H1 (cell line): Measurements from ENCODE around the gene KIZ. TPM values are rescaled to one million over a fixed set of nuclear protein-coding genes. Genes with fewer than 3 reads are reported as not detected.

Experiments used
- CTCF ChIA-PET: fragments of 300-600 bp; sonication (Branson Sonifier 250); formaldehyde crosslinking; loops from one replicate; lab custom pipeline; 2021; ENCODE audit not compliant: partially characterized antibody; lab: Charles Lee
- POLR2A ChIA-PET: fragments of 300-600 bp; sonication (Branson Sonifier 250); formaldehyde crosslinking; loops from one replicate; lab custom pipeline; 2021; ENCODE audit warnings: inconsistent platforms; ENCODE audit not compliant: partially characterized antibody; lab: Charles Lee
- DNase-seq, 2 experiments: peaks; one replicate each; pipeline versions ENCODE4 v3.0.0 to v3.0.0-alpha.2; 2010 to 2022; ENCODE audit warnings: low spot score in 2 of 2, low read depth in 1 of 2, mixed read lengths in 1 of 2
- FAIRE-seq: peaks from 2 replicates; lab custom pipeline; 2011; peaks lifted over from hg19 to GRCh38; lab: Jason Lieb, UNC
- H2AFZ ChIP-seq: 2 replicates; pipeline ENCODE4 v1.8.1; 2012; ENCODE audit warnings: low read length, inconsistent platforms
- H2AK5ac ChIP-seq: 2 replicates; pipeline ENCODE4 v1.6.1; 2013; ENCODE audit warnings: low read depth, low read length
- H2BK120ac ChIP-seq: replicated peaks from 2 replicates; pipeline ENCODE3; 2013; ENCODE audit warnings: low read depth, low read length, inconsistent platforms
- H2BK12ac ChIP-seq: 2 replicates; pipeline ENCODE4 v1.6.1; 2013; ENCODE audit warnings: low read depth, low read length
- H2BK15ac ChIP-seq: 2 replicates; pipeline ENCODE4 v1.6.1; 2013; ENCODE audit warnings: low read length
- H2BK20ac ChIP-seq: 2 replicates; pipeline ENCODE4 v1.6.1; 2013; ENCODE audit warnings: low read length
- H2BK5ac ChIP-seq: 2 replicates; pipeline ENCODE4 v1.6.1; 2013; ENCODE audit warnings: low read depth, low read length
- H3K14ac ChIP-seq: 2 replicates; pipeline ENCODE4 v1.6.1; 2013; ENCODE audit warnings: inconsistent platforms; ENCODE audit not compliant: insufficient read length
- H3K18ac ChIP-seq: 2 replicates; pipeline ENCODE4 v1.6.1; 2013; ENCODE audit warnings: low read length; ENCODE audit errors: extremely low read depth
- H3K23ac ChIP-seq: 2 replicates; pipeline ENCODE4 v1.6.1; 2013; ENCODE audit warnings: inconsistent platforms; ENCODE audit not compliant: insufficient read length
- H3K23me2 ChIP-seq: 2 replicates; pipeline ENCODE4 v1.6.1; 2013; ENCODE audit warnings: low read depth, low read length
- H3K27ac ChIP-seq: 2 replicates; pipeline ENCODE4 v1.6.1; 2011; ENCODE audit warnings: low read depth, low read length, inconsistent platforms
- H3K27me3 ChIP-seq, 4 experiments: replicated peaks in 1 of 4; 1 replicate in 1 of 4; 2 replicates in 3 of 4; pipeline versions ENCODE4 v1.6.1 to v1.8.1; 2011 to 2013; ENCODE audit warnings: low read length in 3 of 4, mild to moderate bottlenecking in 3 of 4, inconsistent platforms in 2 of 4, mixed read lengths in 2 of 4, moderate library complexity in 1 of 4; ENCODE audit not compliant: control insufficient read depth in 3 of 4, insufficient read depth in 3 of 4; ENCODE audit errors: extremely low read depth in 1 of 4
- H3K36me3 ChIP-seq, 4 experiments: 2 replicates each; pipeline versions ENCODE4 v1.6.1 to v1.8.1; 2011 to 2013; ENCODE audit warnings: mild to moderate bottlenecking in 4 of 4, low read length in 3 of 4, moderate library complexity in 2 of 4, control low read depth in 1 of 4, inconsistent platforms in 1 of 4; ENCODE audit not compliant: insufficient read depth in 4 of 4, control insufficient read depth in 2 of 4
- H3K4ac ChIP-seq: replicated peaks from 2 replicates; pipeline ENCODE3; 2013; ENCODE audit warnings: low read length, low read depth, mixed read lengths, inconsistent platforms; ENCODE audit not compliant: insufficient read length
- H3K4me1 ChIP-seq, 4 experiments: replicated peaks in 1 of 4; 1 replicate in 1 of 4; 2 replicates in 3 of 4; pipeline versions ENCODE4 v1.6.1 to v1.8.1; 2011 to 2013; ENCODE audit warnings: low read length in 3 of 4, inconsistent platforms in 2 of 4, mixed read lengths in 1 of 4; ENCODE audit not compliant: insufficient read depth in 4 of 4, control insufficient read depth in 3 of 4
- H3K4me2 ChIP-seq, 2 experiments: 2 replicates each; pipeline versions ENCODE4 v1.6.1 to v1.8.1; 2011 to 2013; ENCODE audit warnings: low read depth in 2 of 2, low read length in 2 of 2, control low read depth in 1 of 2, inconsistent platforms in 1 of 2, mild to moderate bottlenecking in 1 of 2; ENCODE audit not compliant: insufficient read depth in 1 of 2
- H3K4me3 ChIP-seq, 4 experiments: fragments of 200-600, 300-600 bp in 1 of 4; sonication (generic), shearing (Covaris generic), sonication (Bioruptor Twin) in 1 of 4; 2 replicates each; pipeline versions ENCODE4 v1.5.1 to v1.8.1; 2011 to 2016; ENCODE audit warnings: low read length in 4 of 4, low read depth in 3 of 4, control low read depth in 2 of 4, inconsistent platforms in 2 of 4, mild to moderate bottlenecking in 2 of 4, mixed read lengths in 1 of 4, moderate library complexity in 1 of 4; ENCODE audit not compliant: insufficient read depth in 2 of 4; ENCODE audit errors: extremely low read depth in 1 of 4
- H3K56ac ChIP-seq: replicated peaks from 2 replicates; pipeline ENCODE3; 2013; ENCODE audit warnings: low read depth, mild to moderate bottlenecking, mixed read lengths, low read length, inconsistent platforms; ENCODE audit not compliant: insufficient read length
- H3K79me1 ChIP-seq: 2 replicates; pipeline ENCODE4 v1.6.1; 2013; ENCODE audit warnings: low read depth, low read length, control low read depth
- H3K79me2 ChIP-seq, 2 experiments: 2 replicates each; pipeline versions ENCODE4 v1.6.1 to v1.8.1; 2012 to 2013; ENCODE audit warnings: low read length in 2 of 2, mild to moderate bottlenecking in 2 of 2, inconsistent platforms in 1 of 2; ENCODE audit not compliant: insufficient read depth in 2 of 2, control insufficient read depth in 1 of 2
- H3K9ac ChIP-seq, 4 experiments: replicated peaks in 1 of 4; 1 replicate in 1 of 4; 2 replicates in 3 of 4; pipeline versions ENCODE4 v1.6.1 to v1.8.1; 2011 to 2013; ENCODE audit warnings: low read depth in 3 of 4, low read length in 3 of 4, control low read depth in 2 of 4, mild to moderate bottlenecking in 2 of 4, moderate library complexity in 2 of 4, inconsistent platforms in 1 of 4; ENCODE audit errors: extremely low read depth in 1 of 4
- H3K9me3 ChIP-seq, 2 experiments: 2 replicates each; pipeline versions ENCODE4 v1.6.1 to v1.8.1; 2012 to 2013; ENCODE audit warnings: mild to moderate bottlenecking in 2 of 2, moderate library complexity in 2 of 2, control low read depth in 1 of 2, inconsistent platforms in 1 of 2, low read depth in 1 of 2, low read length in 1 of 2, mixed read lengths in 1 of 2; ENCODE audit not compliant: insufficient read depth in 2 of 2
- H4K20me1 ChIP-seq, 2 experiments: replicated peaks in 1 of 2; 2 replicates each; pipeline versions ENCODE3 to v1.8.1; 2011 to 2013; ENCODE audit warnings: inconsistent platforms in 2 of 2, low read length in 2 of 2, mild to moderate bottlenecking in 1 of 2; ENCODE audit not compliant: insufficient read depth in 2 of 2, control insufficient read depth in 1 of 2
- H4K5ac ChIP-seq: 2 replicates; pipeline ENCODE4 v1.6.1; 2013; ENCODE audit warnings: low read length, low read depth, mixed read lengths, inconsistent platforms; ENCODE audit not compliant: insufficient read length
- H4K8ac ChIP-seq: 2 replicates; pipeline ENCODE4 v1.8.0; 2013; ENCODE audit warnings: mild to moderate bottlenecking, moderate library complexity, low read length, inconsistent platforms; ENCODE audit not compliant: insufficient read depth; ENCODE audit errors: extremely low read depth
- H4K91ac ChIP-seq: replicated peaks from 2 replicates; pipeline ENCODE3; 2013; ENCODE audit warnings: low read length, mixed read lengths, inconsistent platforms; ENCODE audit not compliant: insufficient read length
- CBX8 ChIP-seq: fragments of 300-800, 300-1000 bp; sonication (generic); IDR thresholded peaks from 2 replicates; pipeline ENCODE4 v1.7.1; 2016; ENCODE audit warnings: low read depth, low read length, borderline replicate concordance
- CTBP2 ChIP-seq: IDR thresholded peaks from 2 replicates; pipeline ENCODE4 v1.7.0; 2011; ENCODE audit warnings: borderline replicate concordance, mild to moderate bottlenecking, moderate library complexity, mixed read lengths, low read length; ENCODE audit not compliant: insufficient read depth, insufficient read length
- FOSL1 ChIP-seq: IDR thresholded peaks from 2 replicates; pipeline ENCODE4 v1.6.1; 2011; ENCODE audit warnings: mild to moderate bottlenecking, low read depth, low read length, moderate library complexity; ENCODE audit not compliant: insufficient read depth
- POLR2AphosphoS5 ChIP-seq: IDR thresholded peaks from 2 replicates; pipeline ENCODE4 v1.6.1; 2011; ENCODE audit warnings: low read depth, low read length
- SAP30 ChIP-seq: fragments of 300-600 bp; sonication (generic); IDR thresholded peaks from 2 replicates; pipeline ENCODE4 v1.7.1; 2012; ENCODE audit warnings: low read length, moderate library complexity, mild to moderate bottlenecking, inconsistent platforms; ENCODE audit not compliant: insufficient read depth, insufficient replicate concordance
- SIRT6 ChIP-seq: IDR thresholded peaks from one replicate; pipeline ENCODE4 v1.7.1; 2012; ENCODE audit warnings: low read length, inconsistent platforms
- YY1 ChIP-seq: IDR thresholded peaks from 2 replicates; pipeline ENCODE4 v1.6.1; 2011; ENCODE audit warnings: low read depth, mild to moderate bottlenecking, low read length
- WGBS, 2 experiments: shearing (Covaris generic) in 1 of 2; methylation state at CpG; one replicate each; pipeline versions ENCODE4 v1.1.6 to v1.1.7; 2013 to 2015; ENCODE audit warnings: low lambda C conversion rate in 2 of 2, mixed read lengths in 2 of 2, inconsistent platforms in 1 of 2, low coverage in 1 of 2, missing lambda C conversion rate in 1 of 2; ENCODE audit not compliant: insufficient replicate concordance in 2 of 2, insufficient coverage in 1 of 2, insufficient read length in 1 of 2; ENCODE audit errors: extremely low coverage in 1 of 2, missing lambda C conversion rate in 1 of 2; 5-methylcytosine and 5-hydroxymethylcytosine counted together
- polyA plus RNA-seq, 7 experiments: library from polyadenylated mRNA; depleted of rRNA in 3 of 7; stranded (reverse) in 5 of 7; unstranded in 2 of 7; fragments of >200 nt in 5 of 7; fragments of 200-250 nt in 2 of 7; gene quantifications; 1 replicate in 5 of 7; 2 replicates in 1 of 7; 4 replicates in 1 of 7; pipeline versions ENCODE4 v1.2.1 to v1.2.3, GENCODE V29; 2011 to 2013; ENCODE audit warnings: missing spikeins in 2 of 7, mixed read lengths in 2 of 7
- total RNA-seq: library from RNA; stranded (reverse); fragmentation: NEBNext Ultra II Directional; extraction: Animal tissue kit (Norgen Biotek cat#: 25700); gene quantifications from 2 replicates; pipeline ENCODE4 v1.2.1, GENCODE V29; 2021
- TF ChIP-seq, protein P1 (sequence below): IDR thresholded peaks from 2 replicates; pipeline ENCODE4 v1.6.1; 2011; ENCODE audit warnings: low read length, improper control_type of control experiment
- TF ChIP-seq, protein P2 (sequence below): IDR thresholded peaks from 2 replicates; pipeline ENCODE4 v1.6.1; 2012; ENCODE audit warnings: inconsistent platforms

The KIZ gene
- total and polyA plus RNA-seq, 2 of the 8 experiments (the other 6 are each of a cell fraction or from before 2014, with no cell fraction given), result 13.0 to 51.7 TPM

DNA sequence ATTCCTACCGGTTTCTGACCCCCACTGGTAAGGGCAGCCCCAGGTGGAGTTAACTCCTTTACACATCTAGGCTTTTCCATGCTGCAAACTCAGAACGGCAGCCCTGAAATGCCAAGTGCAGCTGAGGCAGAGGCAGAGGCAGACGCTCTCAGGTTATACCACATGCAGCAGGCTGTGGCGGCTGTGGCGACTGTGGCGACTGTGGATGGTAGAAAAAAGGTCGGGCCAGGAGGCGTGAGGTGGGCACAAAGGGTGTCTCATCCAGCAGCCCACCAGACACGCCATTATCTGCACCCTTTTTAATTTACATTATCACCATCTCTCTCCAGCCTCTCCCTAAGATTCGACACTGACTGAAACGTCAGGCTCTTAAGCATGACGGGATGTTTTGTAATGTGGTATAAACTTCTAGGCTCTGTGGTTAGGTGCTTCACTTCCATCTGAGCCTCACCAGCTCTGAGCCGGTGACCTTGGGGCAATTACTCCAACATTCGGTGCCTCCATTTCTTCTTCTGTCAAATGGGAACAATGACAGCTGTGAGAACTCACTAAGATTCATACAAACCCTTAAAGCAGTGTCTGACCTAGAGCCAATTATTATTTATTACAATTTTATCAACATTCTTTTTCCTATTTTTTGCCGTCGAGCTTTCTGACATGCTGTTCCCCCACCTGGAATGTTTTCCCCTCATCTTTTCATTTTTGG is 8.2 kb downstream of the KIZ start:
- Histone ChIP-seq H3K14ac (no peak overlapping the region), H3K79me1 (peaks cover 8% of the 10 kb centered on the region; the same call in 1 of the 2 replicates), H3K56ac (no peak overlapping the region), H4K20me1 (no peaks in the 10 kb centered on the region), H4K5ac (no peak overlapping the region), H2BK12ac (no peak overlapping the region), H3K18ac (no peak overlapping the region), H3K4me1 (peaks cover 0 to 10% (median 6%) of the 10 kb centered on the region in 4 experiments; a peak in 3 of 7 replicates), H2BK15ac (0 out of 2 replicates have a peak overlapping the region, but pooled peaks have one; percentile 36), H2AFZ (no peak overlapping the region), H3K79me2 (peaks cover 0 to 9% of the 10 kb centered on the region in 2 experiments; a peak in 2 of 4 replicates), H4K91ac (no peak overlapping the region), H2BK20ac (0 out of 2 replicates have a peak overlapping the region, but pooled peaks have one; percentile 27), H3K27me3 (no peaks in the 10 kb centered on the region), H3K23me2 (no peaks in the 10 kb centered on the region), H3K27ac (no peak overlapping the region), H3K36me3 (peaks cover 0 to 24% (median 0%) of the 10 kb centered on the region in 4 experiments; a peak in 2 of 8 replicates), H2AK5ac (no peak overlapping the region), H2BK120ac (no peak overlapping the region), H3K4me2 (no peak overlapping the region), H4K8ac (peak overlapping the region; percentile 57; the same call in 1 of the 2 replicates), H3K9ac (no peak overlapping the region), H3K9me3 (no peaks in the 10 kb centered on the region), H2BK5ac (0 out of 2 replicates have a peak overlapping the region, but pooled peaks have one; percentile 30), H3K4me3 (no peak overlapping the region), H3K23ac (no peak overlapping the region), H3K4ac (no peak overlapping the region)
- WGBS, 2 experiments, result 89% methylated on average over 16 of the region's 16 CpGs; no CpG with 5 or more reads in 1 of the 2 experiments
- DNase-seq (no peak), FAIRE-seq (no peak)
- POLR2A ChIA-PET, result interaction anchor here (0.8 to 1.3 kb wide), 3 partner anchors 9 to 169 kb away, joined by 3 to 4 read pairs (median 3); partner anchors contain the start of gene XRN2
- CTCF ChIA-PET, result interaction anchor here (1.2 to 2.5 kb wide), 3 partner anchors 85 to 269 kb away, joined by 4 to 13 read pairs (median 6); no protein-coding TSS in a partner anchor
- TF ChIP-seq, protein P1, sequence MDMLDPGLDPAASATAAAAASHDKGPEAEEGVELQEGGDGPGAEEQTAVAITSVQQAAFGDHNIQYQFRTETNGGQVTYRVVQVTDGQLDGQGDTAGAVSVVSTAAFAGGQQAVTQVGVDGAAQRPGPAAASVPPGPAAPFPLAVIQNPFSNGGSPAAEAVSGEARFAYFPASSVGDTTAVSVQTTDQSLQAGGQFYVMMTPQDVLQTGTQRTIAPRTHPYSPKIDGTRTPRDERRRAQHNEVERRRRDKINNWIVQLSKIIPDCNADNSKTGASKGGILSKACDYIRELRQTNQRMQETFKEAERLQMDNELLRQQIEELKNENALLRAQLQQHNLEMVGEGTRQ, result no peak
- TF ChIP-seq POLR2AphosphoS5 (no peak), YY1 (no peak), CBX8 (no peak), CTBP2 (no peak), SAP30 (no peak), SIRT6 (no peak), FOSL1 (no peak)
- TF ChIP-seq, protein P2, sequence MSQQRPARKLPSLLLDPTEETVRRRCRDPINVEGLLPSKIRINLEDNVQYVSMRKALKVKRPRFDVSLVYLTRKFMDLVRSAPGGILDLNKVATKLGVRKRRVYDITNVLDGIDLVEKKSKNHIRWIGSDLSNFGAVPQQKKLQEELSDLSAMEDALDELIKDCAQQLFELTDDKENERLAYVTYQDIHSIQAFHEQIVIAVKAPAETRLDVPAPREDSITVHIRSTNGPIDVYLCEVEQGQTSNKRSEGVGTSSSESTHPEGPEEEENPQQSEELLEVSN, result no peak
